Skeletal muscle tissue (tissue), 4 donors: ENCODE data around the gene APOL3. TPM values are rescaled to one million over a fixed set of nuclear protein-coding genes. Genes with fewer than 3 reads are reported as not detected.
A peak's percentile ranks its signal among the peaks of the same experiment; 100 is the strongest.

Experiments
- H3K27ac ChIP-seq: one replicate; pipeline ENCODE4 v1.7.0; 2013; ENCODE audit warnings: mild to moderate bottlenecking, low read depth, low read length, inconsistent platforms
- H3K27me3 ChIP-seq, 3 donors: one replicate each; pipeline ENCODE4 v1.7.0; 2013; ENCODE audit warnings: low read length in 3 of 3; ENCODE audit not compliant: control insufficient read depth in 3 of 3, insufficient read depth in 3 of 3
- H3K36me3 ChIP-seq, 3 donors: one replicate each; pipeline ENCODE4 v1.7.0; 2013; ENCODE audit warnings: low read length in 3 of 3; ENCODE audit not compliant: control insufficient read depth in 3 of 3, insufficient read depth in 3 of 3
- H3K4me1 ChIP-seq, 3 donors: one replicate each; pipeline ENCODE4 v1.7.0; 2013; ENCODE audit warnings: low read length in 3 of 3, mild to moderate bottlenecking in 3 of 3; ENCODE audit not compliant: control insufficient read depth in 3 of 3, insufficient read depth in 3 of 3
- H3K4me3 ChIP-seq, 3 donors: one replicate each; pipeline ENCODE4 v1.7.0; 2013; ENCODE audit warnings: low read length in 3 of 3
- H3K9ac ChIP-seq, 3 donors: one replicate each; pipeline ENCODE4 v1.7.0; 2013; ENCODE audit warnings: low read length in 3 of 3, mild to moderate bottlenecking in 3 of 3, moderate library complexity in 2 of 3, low read depth in 1 of 3
- H3K9me3 ChIP-seq, 3 donors: one replicate each; pipeline ENCODE4 v1.7.0; 2013; ENCODE audit warnings: low read length in 3 of 3; ENCODE audit not compliant: control insufficient read depth in 3 of 3
- total RNA-seq: library from RNA; depleted of rRNA; stranded (reverse); fragments of >200 nt; gene quantifications from one replicate; pipeline ENCODE4 v1.2.3, GENCODE V29; 2014
- donor health status: Osteomylitis.

The APOL3 gene
- total RNA-seq, 1 donor from 2014 or later = 13.6 TPM

- Histone ChIP-seq H3K36me3 (peaks cover 0 to 13% (median 0%) of the 10 kb centered on the region in 3 donors), H3K9me3 (no peaks in the 10 kb centered on the region), H3K4me3 (no peak overlapping the region), H3K27ac (no peak overlapping the region), H3K4me1 (peaks cover 36 to 49% (median 41%) of the 10 kb centered on the region in 3 donors), H3K27me3 (no peaks in the 10 kb centered on the region), H3K9ac (no peak overlapping the region)
These were observed 8.5 kb downstream of the APOL3 start for GRCh38 chr22:36152088-36152487.

DNA sequence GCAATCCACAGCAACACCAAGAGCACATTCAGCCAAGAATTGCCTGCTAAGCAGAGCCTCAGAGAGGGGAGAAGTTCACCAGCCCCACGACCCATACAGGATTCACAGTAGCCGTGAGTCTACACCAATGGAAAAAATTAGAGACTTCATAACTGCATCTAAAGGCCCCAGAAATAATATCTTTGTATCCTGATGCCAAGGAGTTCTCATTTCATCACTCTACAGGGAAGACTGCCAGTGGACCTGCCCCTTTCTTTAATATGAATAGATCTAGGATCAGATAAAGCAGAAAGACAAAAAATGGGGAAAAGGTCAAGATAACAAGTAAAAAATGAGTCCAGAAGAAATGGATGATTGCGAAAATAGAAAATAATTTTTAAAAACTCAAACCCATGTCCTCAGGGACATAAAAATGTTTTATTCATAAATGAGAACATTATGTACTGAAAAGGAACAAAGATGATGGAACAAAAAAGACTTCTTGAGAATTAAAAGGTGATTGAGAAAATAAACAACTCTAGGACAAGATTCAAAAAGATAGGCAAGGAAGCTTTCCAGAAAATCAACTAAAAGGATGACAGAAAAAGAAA lies 9.5 kb downstream of the APOL3 start:
- no peaks in the 10 kb centered on the region for H3K9me3 ChIP-seq
- H3K27me3 ChIP-seq = no peaks in the 10 kb centered on the region
- peaks cover 0 to 13% (median 0%) of the 10 kb centered on the region in 3 donors for H3K36me3 ChIP-seq
- H3K9ac ChIP-seq = no peak overlapping the region
- H3K27ac ChIP-seq = peak overlapping the region; percentile 27
- peaks cover 30 to 42% (median 31%) of the 10 kb centered on the region in 3 donors for H3K4me1 ChIP-seq
- no peak overlapping the region for H3K4me3 ChIP-seq

DNA sequence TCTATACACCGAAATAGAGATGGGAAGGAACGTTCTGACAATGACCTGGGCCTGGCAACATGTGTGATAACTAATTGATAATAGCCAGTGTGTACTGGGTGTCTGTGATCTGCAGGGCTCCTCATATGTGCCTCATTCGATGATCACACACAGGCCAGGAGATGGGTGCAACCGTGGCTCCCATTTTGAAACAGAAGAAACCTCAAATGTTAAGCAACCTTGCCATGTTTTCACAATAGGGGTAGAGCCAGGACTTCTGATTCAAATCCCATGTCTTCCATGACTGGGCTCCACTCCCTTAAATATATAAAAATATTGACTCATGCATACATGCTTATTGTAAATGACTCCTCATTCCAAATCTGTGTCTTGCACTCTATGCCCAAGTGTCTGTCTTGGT lies 11.1 kb downstream of the APOL3 start:
- Histone ChIP-seq H3K36me3 (peaks cover 0 to 14% (median 0%) of the 10 kb centered on the region in 3 donors), H3K4me1 (peaks cover 21 to 32% (median 24%) of the 10 kb centered on the region in 3 donors), H3K9ac (no peak overlapping the region), H3K27me3 (no peaks in the 10 kb centered on the region), H3K4me3 (no peak overlapping the region), H3K27ac (no peak overlapping the region), H3K9me3 (no peaks in the 10 kb centered on the region)

- H3K4me1 ChIP-seq = peaks cover 18 to 29% (median 24%) of the 10 kb centered on the region in 3 donors
- H3K9me3 ChIP-seq = no peaks in the 10 kb centered on the region
- H3K27me3 ChIP-seq = no peaks in the 10 kb centered on the region
- no peak overlapping the region for H3K9ac ChIP-seq
- H3K27ac ChIP-seq = no peak overlapping the region
- H3K36me3 ChIP-seq = peaks cover 0 to 17% (median 0%) of the 10 kb centered on the region in 3 donors
- no peak overlapping the region for H3K4me3 ChIP-seq
These were observed 12.1 kb downstream of the APOL3 start for GRCh38 chr22:36148411-36148810.

GRCh38 chr22:36147196-36147791 lies 13.3 kb downstream of the APOL3 start:
- Histone ChIP-seq H3K4me3 (no peak overlapping the region), H3K27me3 (no peaks in the 10 kb centered on the region), H3K27ac (no peak overlapping the region), H3K9me3 (no peaks in the 10 kb centered on the region), H3K9ac (peak overlapping the region in 1 of 3 donors; percentile 12), H3K36me3 (peaks cover 4 to 19% (median 6%) of the 10 kb centered on the region in 3 donors), H3K4me1 (peaks cover 18 to 27% (median 24%) of the 10 kb centered on the region in 3 donors)

GRCh38 chr22:36145881-36146280 lies 14.7 kb downstream of the APOL3 start:
- Histone ChIP-seq H3K27me3 (no peaks in the 10 kb centered on the region), H3K4me1 (peaks cover 13 to 22% (median 19%) of the 10 kb centered on the region in 3 donors), H3K9me3 (no peaks in the 10 kb centered on the region), H3K27ac (no peak overlapping the region), H3K9ac (no peak overlapping the region), H3K36me3 (peaks cover 11 to 27% (median 12%) of the 10 kb centered on the region in 3 donors), H3K4me3 (no peak overlapping the region)

- Histone ChIP-seq H3K27me3 (no peaks in the 10 kb centered on the region), H3K9ac (no peak overlapping the region), H3K4me1 (peaks cover 9 to 20% (median 11%) of the 10 kb centered on the region in 3 donors), H3K4me3 (no peak overlapping the region), H3K27ac (no peak overlapping the region), H3K9me3 (no peaks in the 10 kb centered on the region), H3K36me3 (peaks cover 11 to 28% (median 15%) of the 10 kb centered on the region in 3 donors)
These were observed 15.5 kb downstream of the APOL3 start for GRCh38 chr22:36144886-36145541.

GRCh38 chr22:36143956-36144355 lies 16.6 kb downstream of the APOL3 start:
- peaks cover 11 to 23% (median 15%) of the 10 kb centered on the region in 3 donors for H3K36me3 ChIP-seq
- no peak overlapping the region for H3K9ac ChIP-seq
- H3K27me3 ChIP-seq = no peaks in the 10 kb centered on the region
- H3K27ac ChIP-seq = no peak overlapping the region
- peaks cover 6 to 14% (median 9%) of the 10 kb centered on the region in 3 donors for H3K4me1 ChIP-seq
- H3K4me3 ChIP-seq = no peak overlapping the region
- no peaks in the 10 kb centered on the region for H3K9me3 ChIP-seq

DNA sequence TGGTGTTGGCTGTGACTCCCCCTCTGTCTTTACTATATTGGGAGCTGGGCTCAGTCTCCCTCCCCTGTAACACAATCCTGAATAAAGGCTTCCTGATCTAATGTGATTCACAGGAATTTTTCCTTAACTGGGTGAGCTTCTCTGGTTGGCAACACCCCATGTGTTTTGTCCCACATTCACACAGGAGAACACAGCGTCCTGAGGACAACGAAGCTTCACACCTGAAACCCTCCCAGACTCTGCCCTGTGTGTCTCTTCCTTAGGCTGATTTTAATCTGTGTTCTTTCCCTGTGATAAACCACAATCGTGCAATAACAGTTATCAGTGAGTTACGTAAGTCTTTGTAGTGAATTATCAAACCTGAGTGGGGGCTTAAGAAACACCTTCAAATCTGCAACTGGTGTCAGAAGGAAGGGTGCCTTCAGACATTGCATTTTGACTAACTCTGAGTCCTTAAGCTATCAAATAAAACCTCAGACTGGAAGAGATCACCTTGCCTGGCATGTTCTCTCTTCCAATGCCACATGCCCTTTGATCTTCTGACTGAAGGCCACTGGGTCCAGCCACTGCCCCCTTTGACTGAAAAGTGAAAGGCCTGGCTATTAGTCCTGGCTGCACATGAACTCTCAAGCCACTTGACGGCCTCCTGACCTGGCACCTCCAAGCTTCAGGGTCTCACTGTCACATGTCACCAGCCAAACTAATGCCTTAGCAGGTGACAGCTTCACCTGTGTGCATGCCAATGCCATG lies 17.3 kb downstream of the APOL3 start:
- Histone ChIP-seq H3K9ac (no peak overlapping the region), H3K27ac (no peak overlapping the region), H3K9me3 (no peaks in the 10 kb centered on the region), H3K36me3 (peaks cover 11 to 17% (median 15%) of the 10 kb centered on the region in 3 donors), H3K27me3 (no peaks in the 10 kb centered on the region), H3K4me1 (peaks cover 6 to 14% (median 9%) of the 10 kb centered on the region in 3 donors), H3K4me3 (no peak overlapping the region)
